Stimulated activated CD8-positive, alpha-beta memory T cell treated with anti-CD3 and anti-CD28 coated beads, Interleukin-15, amount 100 ng/mL, for 1 hour (primary cell): Measurements from ENCODE around the gene LHX4.

Experiments used
- DNase-seq: peaks from one replicate; pipeline ENCODE4 v3.0.0-alpha.2; 2020; ENCODE audit warnings: low read depth

Gene LHX4

DNA sequence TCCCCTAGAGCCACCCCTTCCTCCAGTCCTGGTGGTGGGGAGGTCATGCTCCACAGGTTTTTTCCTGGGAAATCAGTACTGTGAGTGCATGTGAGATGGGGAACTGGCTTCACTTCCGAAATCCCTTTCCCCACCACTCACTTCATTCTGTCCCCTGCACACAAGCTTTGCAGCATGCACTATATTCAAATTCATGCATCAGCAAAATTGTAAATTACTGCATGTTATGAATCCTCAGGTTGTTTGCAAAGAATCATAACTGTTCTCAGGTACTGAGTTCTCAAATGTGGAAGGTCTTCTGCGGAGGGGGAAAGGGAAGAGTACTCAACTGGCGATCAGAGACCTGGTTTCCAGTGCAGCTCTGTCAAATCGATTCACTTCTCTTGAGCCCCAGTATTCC, 42.3 kb downstream of the LHX4 start:
- DNase-seq = no peak

DNA sequence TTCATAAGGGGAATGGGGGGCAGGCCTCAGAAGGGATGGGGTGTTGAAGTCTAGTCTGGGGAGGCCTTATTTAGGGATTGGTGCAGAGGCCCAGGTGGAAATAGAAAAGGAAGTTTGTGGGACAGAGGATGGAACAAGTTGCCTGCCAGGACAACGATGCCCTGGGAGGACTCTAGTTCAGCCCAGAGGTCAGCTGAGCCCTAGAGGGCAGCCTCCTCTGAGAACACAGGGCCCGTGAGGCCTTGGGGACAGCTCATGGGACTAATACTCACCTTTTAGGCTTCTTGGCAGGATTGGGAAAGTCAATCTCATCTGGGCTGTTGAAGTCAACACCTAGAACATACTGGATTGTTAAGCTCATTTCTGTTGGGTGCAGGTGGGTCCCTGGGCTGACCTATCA, 43.0 kb downstream of the LHX4 start:
- DNase-seq = no peak

DNA sequence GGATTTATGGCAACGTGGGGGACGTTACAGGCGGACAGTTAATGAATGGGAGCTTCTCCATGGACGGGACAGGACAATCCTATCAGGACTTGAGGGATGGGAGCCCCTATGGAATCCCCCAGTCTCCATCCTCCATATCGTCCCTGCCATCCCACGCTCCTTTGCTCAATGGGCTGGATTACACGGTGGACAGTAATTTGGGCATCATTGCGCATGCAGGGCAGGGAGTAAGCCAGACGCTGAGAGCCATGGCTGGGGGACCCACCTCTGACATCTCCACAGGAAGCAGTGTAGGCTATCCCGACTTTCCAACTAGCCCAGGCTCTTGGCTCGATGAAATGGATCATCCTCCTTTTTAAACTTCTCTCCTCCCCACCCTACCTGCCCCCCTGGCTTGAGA, 44.2 kb downstream of the LHX4 start:
- no peak for DNase-seq

DNA sequence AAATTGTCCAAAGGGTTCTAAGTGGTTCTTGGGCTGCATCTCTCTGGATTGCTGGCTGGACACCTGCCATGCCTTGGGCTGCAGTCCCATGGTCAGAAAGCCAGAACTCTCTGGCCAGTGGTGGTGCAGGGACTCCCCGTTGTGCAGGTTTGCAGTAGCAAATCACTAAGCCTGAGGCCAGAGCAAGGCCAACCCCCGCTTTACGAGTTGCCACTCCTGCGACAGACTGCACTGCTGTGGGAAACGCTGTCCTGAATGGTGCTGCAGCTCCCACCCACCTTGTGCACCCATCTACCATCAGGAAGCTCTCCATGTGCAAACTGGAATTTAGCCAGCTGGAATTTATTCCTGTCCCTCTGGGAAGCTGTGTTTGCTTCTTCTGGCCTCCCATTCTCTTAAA, 45.7 kb downstream of the LHX4 start:
- no peak for DNase-seq

DNA sequence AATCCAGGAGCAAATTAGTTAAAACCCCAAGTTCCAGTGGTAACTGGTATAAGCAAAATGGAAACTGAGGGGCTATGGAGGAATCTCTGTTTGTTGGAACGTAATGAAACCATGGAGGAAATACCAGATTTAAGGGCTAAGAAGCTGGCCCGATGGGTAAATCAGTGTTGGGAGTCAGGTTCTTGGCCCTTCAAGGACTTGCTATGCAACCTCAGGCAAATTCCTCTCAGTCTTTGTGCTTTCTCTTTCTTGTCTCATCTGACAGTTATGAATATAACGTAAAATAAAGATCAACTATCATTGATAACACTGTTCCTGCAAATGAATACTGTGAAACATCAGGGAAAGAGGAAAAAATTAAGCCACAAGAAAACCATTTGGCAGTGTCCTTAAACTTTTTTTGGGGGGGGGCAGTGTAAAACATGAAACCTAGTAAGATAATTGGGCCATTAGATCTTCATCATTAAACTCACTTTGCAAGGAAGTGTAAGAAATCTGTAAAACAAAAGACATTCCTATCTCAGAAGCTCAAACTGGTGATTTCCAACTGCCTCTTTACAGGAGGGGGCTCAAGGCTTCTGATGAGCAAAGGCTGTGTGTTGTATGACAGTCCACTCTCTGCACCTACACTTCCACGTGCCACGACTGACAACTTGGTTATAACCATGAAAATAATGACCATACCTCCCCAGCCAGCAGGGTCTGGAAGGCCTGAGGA, 47.6 kb downstream of the LHX4 start:
- DNase-seq = no peak

DNA sequence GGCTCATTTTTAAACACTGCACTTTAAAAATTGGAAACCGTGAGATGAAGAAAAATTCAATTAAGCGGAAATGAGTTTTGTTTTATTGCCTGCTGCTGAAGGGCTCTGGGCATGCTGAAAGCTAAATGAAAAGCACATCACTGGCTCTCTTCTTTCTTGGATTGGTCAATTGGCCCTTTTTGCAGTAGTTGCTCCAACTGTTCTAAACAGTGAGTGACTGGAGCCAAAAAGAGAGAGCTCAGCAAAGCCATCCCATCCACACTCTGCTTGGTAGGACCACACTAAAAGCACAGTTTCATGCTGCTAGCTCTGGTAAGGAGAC, 48.1 kb downstream of the LHX4 start:
- DNase-seq = no peak

DNA sequence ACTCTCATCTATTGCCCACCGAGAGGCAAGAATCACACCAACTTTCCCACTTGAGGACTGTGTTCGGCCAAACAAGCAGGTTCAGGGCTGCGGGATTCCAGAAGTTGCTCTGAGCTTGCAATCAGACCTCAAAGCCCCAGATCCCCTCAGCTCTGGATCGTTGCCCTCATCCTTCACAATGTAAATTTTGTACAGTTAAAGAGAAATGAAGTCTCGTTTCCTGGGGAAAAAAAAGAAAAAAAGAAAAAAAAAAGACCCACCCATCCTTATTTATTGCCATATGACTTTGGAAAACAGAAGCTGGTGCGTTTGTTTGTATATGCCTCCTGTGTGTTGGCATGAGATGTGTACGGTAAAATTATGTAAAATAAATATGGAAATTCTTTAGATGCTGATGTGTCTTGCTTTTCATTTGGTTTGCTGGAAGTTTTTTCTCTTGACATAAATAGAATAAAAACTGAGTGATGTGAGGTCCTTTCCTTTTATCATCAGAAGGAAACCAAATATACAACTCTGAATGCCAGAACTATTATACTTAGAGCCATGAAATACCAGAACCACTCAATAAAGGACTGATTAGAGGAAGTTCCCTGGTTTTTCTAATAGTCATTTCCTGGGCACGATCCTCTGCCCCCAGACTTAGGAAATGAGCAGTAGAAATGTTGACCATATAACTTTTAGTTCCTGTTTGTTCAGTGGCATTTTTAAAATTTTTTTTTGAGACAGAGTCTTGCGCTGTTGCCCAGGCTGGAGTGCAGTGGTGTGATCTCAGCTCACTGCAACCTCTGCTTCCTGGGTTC, 48.7 kb downstream of the LHX4 start:
- DNase-seq = no peak

DNA sequence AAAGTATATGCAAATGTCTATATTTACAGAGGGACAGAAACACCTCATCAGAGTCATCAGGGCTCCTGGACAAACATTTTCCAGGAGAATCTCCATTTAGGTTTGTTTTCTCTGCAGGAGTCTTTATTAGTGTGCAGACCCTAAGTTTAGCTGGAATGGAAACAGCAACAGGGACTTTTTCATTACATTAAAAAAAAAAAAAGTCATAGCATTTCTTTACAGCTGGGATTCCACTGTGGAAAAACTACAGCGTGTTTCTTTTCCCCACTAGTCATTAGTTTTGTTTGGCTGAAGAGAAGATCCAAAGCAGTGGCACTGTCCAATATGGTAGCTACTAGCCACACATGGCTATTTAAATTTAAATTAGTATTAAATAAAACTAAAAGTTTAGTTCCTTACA, 49.6 kb downstream of the LHX4 start:
- no peak for DNase-seq

DNA sequence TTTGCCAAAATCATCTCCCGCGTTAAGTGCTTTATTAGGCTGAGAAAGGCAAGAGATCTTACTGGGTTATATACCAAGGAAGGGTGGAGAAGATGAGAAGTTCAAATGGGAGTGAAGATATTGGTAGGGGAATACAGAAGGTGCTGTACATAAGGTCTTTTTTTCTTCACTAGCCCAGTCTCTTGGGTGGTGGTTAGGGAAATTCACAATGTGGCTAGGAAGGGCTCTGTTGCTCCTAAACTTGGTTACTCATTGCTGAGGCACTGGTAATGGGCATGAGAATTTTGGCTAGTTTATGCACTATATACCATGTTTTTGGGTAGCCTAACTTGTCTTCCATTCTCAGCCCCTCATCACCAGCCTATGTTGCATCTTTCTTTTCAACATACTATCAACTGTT, 50.6 kb downstream of the LHX4 start:
- DNase-seq = no peak

DNA sequence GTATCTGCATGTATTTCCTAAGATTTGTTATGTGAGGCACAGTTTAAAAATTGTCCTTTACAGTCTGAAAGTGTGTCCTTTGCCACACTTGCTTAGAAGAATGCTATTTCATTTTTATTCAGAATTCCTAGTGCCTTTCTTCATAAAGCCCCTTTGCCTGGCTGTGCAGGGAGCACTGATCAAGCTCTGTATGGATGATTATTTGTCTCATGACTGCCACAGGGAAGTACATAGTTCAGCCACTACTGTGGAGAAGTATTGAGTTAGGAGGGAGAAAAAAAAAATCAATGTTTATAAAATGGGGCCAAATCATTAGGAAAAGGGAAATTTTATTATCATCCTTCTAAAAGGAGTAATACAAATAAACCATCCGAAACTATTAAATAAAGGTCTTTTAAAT, 51.4 kb downstream of the LHX4 start:
- DNase-seq = no peak

DNA sequence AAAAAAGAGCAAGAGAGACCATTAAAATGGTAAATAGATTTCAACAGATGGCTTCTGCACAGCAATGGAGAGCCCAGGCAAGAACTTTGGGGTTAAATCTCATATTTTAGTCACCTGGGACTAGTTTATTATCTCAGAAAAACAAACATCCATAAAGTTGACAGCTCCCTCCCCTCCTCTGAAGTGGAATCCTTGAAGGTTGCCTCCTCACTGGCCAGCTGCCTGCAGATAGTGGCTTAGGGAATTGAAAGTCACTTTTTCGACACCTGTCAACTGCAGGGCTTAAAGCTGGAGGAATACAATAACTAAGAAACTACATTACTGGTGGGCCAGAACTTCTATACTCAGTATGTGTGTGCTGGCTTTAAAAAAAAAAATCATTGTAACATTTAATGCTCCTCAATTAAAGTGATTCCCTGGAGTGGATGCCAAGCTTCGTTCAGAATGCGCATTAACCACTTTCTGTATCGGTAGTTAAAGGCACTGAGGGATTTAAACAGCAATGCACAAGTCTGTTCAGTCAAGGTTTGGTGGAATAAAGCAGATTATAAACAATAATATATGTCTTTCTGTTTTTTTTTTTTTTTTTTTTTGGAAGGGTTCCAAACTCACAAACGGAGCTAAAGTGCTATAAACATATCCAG, 52.5 kb downstream of the LHX4 start:
- no peak for DNase-seq

DNA sequence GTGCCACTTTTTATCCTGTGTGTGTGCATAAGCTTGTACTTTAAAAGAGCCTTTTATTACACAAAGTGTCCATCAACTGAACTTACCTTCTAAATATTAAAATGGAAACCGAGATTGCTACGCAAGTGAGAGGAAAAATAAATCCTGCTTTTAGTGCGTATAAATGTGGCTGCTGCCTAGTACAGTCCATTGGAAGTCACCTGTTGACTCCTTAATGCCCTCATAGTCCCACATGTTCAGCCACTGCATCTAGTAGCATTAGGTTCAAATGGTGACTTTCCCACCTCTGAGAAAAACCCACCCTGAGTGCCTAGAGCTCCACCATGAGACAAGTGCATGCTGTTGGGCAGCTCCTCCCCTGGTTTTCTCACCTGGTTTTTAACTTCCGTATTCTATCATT, 53.0 kb downstream of the LHX4 start:
- no peak for DNase-seq

DNA sequence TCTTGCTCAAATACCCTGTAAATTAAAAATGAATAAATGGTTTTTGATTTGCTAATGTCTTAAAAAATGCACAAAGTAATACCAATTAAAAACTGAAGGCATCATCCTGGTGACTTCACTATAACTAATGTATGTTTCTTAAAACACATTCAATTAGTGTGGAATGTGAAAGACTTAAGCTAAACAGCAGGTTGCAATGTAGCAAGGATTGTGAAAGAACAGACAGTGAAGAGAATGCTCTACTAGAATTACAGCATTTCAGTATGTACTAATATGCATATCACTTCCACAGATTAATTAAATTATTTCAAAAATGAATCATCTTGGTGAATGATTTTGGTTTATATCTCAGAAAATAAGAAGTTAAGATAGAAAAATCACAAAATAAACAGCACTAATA, 56.4 kb downstream of the LHX4 start:
- DNase-seq = no peak

DNA sequence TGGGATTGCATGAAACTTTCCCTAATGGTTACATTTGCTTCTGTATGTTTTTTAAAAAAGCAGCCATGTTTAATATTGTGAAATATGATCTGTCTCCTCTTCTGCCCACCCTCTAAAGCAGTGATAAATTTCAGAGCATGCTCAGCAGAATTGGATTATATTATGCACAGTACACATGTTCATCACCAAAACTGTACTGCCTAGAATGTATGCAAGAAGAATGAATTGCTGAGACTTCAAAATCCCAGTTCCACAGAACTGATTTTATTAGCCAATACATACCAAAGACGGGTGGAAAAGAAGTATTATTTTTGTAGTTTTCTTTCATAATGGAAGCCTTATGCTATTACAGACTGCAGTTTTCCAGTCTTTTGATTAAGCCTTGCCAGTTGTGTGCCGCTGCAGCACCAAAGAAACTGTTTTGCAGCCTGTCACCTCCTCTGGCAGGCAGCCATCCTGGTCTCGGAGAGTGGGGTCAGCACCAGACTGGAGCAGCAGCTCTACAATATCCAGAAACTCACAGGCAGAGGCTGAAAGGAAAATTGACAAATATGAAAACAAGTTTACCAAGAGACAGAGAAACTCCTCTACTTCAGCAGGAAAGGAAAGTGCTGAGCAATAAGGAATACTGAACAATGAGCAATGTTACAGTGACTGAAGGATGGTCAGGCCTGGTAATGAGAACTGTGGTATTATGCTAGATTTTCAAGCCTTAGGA, 58.1 kb downstream of the LHX4 start:
- no peak for DNase-seq

DNA sequence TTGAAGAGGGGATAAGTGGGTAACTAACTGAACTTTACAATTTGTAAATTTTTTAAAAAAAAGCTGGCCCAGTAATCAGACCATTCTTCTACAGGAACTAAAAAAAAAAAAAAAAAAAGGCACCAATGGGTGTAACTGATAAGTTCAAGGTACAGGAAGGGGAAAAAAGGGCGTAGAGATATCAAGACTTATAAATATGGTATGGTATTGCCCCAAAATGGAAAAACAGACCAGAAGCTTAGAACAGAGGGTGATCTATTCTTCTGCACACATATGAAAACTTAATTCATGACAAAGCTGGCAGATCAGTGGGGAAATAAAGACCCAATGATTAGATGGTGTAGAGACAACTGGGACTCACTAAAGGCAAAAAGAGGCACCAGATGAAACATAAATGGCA, 58.9 kb downstream of the LHX4 start:
- DNase-seq = no peak

DNA sequence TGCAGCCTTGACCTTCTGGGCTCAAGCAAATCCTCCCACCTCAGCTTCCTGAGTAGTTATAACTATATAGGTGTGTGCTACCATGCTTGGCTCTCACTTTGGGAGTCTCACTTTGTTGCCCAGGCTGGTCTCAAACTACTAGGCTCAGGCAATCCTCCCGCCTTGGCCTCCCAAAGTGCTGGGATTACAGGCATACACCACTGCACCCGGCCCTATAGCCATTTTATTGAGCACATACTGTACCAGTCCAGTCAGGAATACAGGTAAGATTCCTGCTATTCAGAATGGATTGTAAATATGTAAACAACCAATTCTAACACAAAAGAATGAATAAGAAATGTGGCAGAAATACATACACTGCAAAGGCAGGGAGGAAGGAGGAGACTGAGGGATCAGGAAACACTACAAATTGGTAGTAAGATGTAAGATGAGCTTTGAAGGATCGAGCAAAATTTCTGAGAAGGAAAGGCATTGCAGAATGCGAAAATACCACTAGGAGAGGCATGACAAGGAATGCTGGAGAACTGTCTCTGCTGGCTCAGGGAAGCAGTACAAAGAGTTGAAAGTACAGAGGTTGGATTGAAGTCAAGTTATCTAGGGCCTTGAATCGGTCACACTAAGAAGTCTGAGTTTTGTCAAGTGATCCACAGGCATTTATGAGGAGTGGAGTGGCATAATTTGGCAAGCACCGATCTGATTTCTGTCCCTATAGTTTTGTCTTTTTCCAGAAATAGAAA, 60.4 kb downstream of the LHX4 start:
- no peak for DNase-seq

DNA sequence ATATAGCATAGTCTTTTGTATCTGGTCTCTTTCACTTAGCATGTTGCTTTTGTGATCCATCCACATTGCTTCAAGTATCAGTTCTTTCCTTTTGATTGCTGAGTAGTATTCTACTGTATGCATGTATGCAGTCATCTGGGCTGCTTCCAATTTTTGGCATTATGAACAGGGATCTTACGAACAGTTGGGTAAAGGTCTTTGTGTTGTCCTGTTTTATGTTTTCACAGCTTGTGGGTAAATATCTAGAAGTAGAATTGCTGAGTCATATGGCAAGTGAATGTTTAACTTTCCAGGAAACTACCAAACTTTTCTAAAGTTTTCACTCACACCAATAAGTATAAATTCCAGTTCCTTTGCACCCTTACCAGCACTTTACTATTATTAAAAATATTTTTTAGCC, 60.9 kb downstream of the LHX4 start:
- DNase-seq = no peak

DNA sequence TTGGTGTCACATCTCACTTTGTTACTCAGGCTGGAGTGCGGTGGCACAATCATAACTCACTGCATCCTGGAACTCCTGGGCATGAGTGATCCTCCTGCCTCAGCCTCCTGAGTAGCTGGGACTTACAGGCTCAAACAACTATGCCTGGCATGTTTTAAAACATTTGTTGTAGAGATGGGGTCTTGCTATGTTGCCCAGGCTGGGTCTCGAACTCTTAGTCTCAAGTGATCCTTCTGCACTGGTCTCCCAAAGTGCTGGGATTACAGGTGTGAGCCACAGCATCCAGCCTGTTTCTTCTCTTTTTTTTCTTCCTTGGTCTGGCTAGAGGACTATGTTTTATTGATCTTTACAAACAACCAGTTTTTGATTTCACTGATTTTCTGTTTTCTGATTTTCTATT, 64.6 kb downstream of the LHX4 start:
- no peak for DNase-seq

DNA sequence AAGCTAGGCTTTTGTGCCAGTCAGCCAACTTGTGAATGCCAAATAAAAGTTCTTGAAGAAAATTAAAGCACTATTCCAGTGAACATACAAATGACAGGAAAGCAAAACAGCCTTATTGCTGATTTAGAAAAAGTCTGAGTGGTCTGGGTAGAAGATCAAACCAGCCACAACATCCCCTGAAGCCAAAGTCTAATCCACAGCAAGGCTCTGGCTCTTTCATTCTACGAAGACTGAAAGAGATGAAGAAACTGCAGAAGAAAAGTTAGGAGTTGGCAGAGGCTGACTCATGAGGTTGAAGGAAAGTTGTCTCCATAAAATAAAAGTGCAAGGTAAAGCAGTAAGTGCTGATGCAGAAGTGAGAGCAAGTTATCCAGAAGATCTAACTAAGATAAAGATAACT, 65.9 kb downstream of the LHX4 start:
- no peak for DNase-seq

DNA sequence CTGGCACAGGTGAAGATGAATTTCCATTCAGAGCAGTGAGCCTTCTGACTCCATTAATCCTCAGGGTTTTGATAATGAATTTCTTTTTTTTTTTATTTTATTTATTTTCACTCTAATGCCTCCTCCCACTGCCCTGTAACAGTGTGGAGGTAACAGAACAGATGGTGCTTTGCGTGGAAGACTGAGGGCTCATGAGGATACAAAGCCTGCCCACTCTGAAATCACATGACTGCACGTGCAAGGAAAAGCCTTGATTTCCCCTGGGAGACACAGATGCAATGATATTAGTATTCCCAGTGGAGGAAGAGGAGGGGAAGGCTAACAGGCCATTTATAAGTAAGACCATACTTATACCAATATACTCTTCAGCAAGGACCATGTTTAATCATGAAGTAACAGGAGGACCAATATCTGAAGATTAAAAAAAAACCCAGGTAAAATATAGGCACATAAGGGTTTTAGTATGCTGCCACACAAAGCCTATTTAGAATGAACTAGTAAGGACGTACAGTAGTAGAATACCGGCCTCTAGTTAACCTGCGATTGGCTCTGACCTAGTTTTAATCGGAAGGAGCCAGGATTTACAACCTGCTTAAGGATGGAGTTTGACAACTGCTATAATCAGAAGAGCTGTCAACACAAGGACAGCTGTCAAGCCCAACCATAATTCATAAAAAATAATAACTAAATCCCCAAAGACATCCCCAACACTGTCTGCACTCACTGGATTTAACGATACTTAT, 69.6 kb downstream of the LHX4 start:
- no peak for DNase-seq

DNA sequence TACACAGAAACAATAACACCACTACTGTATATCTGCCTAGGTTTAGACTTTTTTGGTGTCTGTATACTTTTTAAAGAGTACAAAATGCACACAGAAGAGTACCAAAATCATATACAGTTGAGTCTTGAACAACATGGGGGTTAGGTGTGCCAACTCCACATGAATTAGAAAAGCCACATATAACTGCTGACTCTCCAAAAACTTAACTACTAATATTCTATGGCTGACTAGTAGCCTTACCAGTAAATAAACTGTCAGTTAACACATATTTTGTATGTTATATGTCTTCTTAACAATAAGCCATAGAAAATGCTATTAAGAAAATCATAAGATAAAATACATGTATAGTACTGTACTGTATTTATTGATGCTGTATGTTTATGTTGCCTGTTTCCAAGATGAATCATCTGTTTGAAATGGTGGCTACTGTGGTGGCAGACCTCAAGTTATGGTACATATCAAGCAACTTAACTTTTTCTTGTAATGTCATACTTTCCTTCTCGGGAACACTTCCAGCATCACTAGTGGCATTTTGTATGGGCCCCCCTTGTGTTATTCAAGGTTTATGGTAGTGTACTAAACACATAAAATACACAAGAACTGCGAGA, 71.2 kb downstream of the LHX4 start:
- no peak for DNase-seq
